GM12872 (cell line): Measurements from ENCODE around the gene ALOX15.

Experiments
- TF ChIP-seq, protein P1 (sequence below): IDR thresholded peaks from 3 replicates; pipeline ENCODE4 v1.5.1; 2011; ENCODE audit warnings: low read depth, mild to moderate bottlenecking, low read length, moderate library complexity; ENCODE audit not compliant: insufficient read depth

The ALOX15 gene

DNA sequence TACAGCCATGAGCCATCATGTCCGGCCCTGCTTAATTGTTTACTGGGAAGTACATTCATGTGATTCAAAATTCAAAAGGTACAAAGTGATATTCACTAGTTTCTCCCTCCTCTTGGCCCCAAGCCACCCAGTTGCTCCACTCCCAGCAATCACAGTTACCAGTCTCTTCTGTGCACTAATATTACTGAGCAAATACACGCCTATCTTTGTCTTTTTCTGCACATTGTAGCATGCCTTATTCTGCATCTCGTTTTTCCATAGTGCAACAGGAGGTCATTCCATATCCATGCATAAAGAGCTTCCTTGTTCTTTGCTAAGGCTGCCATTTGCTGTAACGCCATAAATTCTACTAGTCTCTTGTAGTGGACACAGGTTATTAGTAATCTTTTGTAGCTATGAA is 2.2 kb upstream of the ALOX15 start:
- TF ChIP-seq, protein P1, sequence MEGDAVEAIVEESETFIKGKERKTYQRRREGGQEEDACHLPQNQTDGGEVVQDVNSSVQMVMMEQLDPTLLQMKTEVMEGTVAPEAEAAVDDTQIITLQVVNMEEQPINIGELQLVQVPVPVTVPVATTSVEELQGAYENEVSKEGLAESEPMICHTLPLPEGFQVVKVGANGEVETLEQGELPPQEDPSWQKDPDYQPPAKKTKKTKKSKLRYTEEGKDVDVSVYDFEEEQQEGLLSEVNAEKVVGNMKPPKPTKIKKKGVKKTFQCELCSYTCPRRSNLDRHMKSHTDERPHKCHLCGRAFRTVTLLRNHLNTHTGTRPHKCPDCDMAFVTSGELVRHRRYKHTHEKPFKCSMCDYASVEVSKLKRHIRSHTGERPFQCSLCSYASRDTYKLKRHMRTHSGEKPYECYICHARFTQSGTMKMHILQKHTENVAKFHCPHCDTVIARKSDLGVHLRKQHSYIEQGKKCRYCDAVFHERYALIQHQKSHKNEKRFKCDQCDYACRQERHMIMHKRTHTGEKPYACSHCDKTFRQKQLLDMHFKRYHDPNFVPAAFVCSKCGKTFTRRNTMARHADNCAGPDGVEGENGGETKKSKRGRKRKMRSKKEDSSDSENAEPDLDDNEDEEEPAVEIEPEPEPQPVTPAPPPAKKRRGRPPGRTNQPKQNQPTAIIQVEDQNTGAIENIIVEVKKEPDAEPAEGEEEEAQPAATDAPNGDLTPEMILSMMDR: no peak

DNA sequence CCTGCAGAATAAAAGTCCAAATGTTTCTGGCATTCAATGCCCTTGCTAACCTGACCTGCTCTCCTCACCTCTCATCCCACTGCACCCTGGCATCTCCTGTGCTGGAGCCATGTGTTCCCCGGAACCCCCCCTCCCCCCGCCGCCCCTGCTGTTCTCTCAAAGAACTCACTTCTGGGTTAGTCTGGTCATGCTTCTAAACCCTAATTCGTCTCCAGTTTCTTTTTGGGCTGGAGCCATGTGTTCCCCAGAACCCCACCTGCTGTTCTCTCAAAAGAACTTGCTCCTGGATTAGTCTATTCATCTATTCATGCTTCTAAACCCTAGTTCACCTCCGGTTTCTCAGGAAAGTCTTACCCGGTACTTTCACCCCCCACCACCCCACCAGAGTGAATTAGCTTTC is 808 bp upstream of the ALOX15 start:
- TF ChIP-seq, protein P1: no peak

DNA sequence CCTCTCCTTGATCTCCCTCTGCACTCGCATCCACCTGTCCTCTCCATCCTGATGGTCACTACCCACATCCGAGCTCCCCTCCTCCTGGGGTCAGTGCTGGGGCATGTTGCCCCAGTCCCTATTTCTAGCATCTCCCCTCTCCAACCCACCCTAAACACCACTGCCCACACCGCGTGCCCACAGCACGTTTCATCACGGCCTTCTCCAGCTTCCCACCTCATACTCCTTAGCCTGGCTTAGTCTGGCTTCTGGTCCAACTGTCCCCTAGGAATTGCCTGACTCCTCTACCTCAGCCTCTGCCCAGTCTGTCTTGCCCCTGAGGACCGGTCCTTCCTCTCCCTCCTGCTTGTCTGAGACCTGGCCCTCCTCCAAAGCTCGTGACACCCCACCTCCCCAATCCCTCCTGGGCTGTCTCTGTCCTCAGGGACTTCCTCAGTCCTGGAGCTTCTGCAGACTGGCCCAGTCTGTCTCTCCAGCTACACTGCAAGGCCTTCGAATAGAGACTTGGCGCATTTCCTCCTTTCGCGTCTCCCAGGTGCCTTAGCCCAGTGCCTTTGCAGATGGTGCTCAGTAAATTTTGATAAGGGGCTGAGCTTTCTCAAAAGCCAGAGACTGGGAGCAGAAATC is 4.9 kb downstream of the ALOX15 start:
- TF ChIP-seq, protein P1: no peak

DNA sequence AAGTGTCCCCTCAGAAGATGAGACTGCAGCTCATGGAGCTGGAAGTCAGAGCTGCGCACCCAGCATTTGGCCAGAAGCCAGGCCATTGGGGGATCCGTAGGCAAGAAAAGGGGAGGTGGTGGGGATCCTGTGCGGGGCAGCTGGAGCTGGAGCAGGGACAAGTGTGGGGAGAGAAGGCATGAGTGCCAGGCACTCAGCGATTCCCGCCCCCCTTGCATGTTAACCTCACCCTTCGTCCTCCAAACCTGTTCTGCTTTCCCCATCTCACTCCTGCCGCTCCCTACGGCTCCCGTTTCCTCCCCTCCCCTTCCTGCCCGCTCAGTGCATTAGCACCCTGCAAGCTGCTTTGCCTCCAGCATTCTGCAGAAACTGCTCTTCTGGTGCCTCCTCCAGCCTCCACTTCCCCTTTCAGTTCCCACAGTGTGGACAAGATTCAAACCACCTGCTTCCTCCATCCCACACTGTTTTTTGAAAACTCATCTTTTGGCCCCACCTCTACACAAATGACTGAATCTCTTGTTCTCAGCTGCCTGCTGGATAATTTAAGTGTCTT is 5.6 kb downstream of the ALOX15 start:
- TF ChIP-seq, protein P1: no peak

DNA sequence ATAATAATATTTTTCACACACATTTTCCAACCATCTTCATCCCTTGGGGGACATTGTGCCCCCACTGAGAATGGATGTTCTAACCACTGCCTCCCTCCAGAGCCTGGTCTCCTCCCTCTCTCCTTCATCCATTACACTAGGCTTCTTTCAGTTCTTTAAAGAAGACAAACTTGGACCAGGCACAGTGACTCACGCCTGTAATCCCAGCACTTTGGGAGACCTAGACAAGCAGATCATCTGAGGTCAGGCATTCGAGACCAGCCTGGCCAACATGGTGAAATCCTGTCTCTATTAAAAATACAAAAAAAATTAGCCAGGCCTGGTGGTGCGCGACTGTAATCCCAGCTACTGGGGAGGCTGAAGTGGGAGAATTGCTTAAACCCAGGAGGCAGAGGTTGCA is 6.5 kb downstream of the ALOX15 start:
- TF ChIP-seq, protein P1: no peak

DNA sequence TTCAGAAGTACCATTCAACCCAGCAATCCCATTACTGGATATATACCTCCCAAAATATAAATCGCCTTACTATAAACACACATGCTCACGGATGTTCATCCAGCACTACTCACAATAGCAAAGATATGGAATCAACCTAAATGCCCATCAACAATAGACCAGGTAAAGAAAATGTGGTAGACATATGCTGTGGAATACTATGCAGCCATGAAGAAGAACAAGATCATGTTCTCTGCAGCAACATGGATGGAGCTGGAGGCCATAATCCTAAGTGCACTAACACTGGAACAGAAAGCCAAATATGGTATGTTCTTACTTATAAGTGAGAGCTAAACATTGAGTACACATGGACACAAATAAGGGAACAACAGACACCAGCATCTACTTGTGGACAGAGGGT is 7.8 kb downstream of the ALOX15 start:
- TF ChIP-seq, protein P1: no peak

DNA sequence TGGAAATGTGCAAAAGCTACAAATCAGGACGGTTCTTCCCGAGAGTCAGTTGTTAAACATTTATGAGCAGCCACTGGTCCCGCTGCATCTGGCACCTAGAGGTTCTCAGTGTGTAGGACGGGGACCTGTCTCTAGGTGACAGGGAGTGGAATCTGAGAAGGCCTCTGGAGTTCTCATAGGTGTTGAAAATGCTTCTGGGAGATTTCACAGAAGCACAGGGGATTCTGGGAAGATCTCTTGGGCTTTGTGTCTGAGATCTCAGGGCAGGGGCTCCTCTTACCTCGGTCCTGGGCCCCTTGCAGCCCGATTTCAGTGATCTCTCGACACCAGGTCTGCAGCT is 8.9 kb downstream of the ALOX15 start:
- TF ChIP-seq, protein P1: no peak
